Central memory CD4-positive, alpha-beta T cell (primary cell): ENCODE data around the gene CHAF1B.
A peak's percentile ranks its signal among the peaks of the same experiment; 100 is the strongest.

Source experiments
- DNase-seq: peaks from one replicate; pipeline ENCODE4 v3.0.0; 2022

Gene CHAF1B

DNA sequence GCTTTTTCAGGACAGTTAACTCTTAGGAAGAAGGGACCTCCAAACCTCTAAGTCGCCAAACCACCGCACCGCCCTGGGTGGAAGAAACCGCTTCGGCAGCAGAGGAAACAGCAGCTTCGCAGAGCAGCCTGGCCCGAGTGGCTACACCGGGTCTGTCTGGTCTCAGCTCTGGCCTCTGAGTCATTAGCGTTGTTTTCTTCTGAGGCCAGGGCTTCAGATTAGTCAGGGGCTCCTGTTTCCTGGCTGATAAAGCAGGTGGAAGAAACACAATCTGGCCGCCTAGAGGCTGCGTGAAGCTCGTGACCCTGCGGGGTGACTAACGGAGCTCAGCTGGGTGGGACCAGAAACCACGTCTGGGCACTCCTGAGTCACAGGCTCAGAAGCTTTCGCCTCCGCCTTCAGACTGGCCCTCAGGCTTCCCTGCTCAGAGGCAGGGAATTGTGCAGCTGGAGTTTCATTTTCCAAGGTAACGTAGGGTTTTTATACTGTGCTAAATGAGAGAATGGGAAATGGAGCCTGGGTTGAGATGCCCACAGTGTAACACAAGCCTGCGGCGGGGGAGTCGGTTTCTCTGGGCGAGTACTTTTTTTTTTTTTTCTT lies 44.9 kb downstream of the CHAF1B start:
- peak; percentile 9 for DNase-seq

DNA sequence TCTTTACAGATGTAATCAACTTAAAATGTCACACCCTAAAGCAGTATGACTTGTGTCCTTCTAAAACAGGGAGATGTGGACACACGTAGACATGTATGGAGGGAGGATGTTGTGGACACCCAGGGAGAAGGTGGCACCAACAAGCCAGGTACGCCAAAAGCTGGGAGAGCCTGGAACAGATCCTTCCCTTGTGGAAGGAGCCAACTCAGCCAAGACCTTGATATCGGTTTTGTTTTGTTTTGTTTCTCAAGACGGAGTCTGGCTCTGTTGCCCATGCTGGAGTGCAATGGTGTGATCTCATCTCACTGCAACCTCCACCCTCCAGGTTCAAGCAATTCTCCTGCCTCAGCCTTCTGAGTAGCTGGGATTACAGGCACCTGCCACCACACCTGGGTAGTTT lies 45.6 kb downstream of the CHAF1B start:
- DNase-seq = no peak

DNA sequence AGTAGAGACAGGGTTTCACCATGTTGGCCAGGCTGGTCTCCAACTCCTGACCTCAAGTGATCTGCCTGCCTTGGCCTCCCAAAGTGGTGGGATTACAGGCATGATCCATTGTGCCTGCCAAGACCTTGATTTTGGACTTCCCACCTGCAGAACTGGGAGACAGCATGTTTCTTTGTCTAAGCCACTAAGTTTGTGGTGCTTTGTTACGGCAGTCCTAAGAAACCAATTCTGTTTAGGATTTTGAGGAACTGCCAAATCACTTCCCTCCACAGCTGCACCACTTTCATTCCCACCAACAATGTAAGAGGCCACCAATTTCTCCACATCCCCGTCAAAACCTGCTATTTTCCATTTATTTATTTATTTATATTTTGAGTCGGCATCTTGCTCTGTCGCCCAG lies 46.1 kb downstream of the CHAF1B start:
- no peak for DNase-seq

DNA sequence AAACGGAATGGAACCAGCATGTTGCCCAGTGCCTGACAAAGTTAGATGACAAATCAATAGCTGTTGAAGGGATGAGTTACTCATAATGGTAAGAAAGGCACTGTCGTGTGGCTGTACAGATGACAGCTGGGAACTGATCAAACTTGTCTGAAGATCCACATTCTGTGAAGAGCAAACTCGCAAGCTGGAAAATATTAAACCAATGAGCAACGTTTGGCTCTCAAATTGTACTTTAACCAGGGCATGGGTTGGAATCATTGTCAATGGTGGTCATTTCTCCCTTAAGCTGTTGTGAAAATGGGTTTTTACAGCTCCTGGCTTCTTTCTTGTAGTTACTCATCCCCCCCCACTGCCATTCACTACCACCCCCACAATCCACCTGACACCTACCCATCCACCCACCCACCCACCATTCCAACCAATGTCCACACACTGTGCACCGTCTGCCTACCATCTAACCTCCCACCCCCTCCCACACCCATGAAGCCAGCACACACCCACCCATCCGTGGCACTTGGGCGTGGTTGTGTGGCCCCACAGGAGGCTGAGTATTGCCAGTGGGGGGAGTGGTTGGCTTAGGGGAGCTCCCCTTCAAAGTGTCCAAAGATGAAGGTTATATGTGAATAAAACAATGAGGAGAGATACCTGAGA lies 48.0 kb downstream of the CHAF1B start:
- no peak for DNase-seq

DNA sequence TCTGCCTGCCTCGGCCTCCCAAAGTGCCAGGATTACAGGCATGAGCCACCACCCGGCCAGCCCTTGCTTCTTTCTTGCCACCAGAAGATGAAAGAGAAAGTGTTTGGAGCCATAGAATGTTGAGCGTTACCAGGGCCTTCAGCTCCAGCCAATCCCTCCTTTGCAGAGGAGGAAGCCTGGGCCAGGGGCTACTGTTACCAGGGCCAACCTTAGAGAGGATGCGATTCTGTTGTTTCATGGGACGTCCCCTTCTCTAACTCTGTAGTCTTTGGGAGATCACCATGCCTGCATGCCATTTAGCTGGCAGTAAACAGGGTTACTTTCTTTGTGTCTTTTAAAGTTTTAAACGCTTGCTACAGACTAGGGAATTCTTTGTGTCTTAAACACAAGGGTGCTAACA lies 49.0 kb downstream of the CHAF1B start:
- no peak for DNase-seq

DNA sequence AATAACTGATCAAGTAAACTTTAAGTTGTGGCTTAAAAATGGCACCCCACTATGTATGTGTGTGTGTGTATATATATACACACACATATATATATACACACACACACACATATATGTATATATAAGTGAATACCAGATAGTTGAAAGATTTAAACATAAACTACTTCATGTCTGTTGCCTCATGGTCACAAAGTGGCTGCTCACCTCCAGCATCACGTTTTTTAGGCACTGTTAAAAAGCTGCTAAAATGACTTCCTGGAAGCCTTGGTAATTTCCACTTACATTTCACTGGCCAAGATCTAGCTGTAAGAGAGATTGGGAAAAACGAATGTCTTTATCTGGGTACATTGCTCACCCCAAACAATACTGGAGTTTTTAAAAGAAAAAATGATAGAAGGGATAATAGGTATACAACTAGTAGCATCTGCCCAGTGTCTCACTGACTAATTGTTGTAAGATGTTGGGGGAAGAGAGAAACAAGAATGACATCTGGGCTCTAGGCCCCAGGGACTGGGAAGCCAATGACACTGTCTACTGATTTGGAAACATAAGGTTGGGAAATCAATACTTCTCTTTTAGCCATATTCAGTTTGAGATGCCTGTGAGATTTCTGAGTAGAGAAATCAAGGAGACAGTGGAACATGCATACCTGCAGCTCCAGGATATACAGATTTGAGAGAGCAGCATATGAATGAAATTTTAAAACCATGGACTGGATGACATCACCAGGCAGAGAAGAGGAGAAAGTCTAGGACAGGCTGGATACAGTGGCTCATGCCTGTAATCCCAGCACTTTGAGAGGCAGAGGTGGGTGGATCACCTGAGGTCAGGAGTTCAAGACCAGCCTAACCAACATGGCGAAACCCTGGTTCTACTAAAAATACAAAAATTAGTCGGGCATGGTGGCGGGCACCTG lies 51.9 kb downstream of the CHAF1B start:
- no peak for DNase-seq

DNA sequence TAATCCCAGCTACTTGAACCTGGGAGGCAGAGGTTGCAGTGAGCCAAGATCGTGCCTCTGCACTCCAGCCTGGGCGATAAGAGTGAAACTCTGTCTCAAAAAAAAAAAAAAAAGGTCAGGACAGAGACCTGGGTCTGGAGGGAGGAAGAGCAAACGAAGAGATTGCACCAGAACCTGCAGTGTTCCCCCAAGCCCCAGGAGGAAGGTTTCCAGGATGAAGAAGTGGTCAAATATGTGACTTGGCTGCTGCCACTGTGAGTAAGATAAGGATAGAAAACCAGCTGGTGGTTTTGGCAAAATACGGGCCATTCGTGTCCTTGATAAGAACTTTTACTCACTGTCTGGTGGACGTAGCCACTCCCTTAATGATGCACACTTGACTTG lies 52.5 kb downstream of the CHAF1B start:
- DNase-seq = no peak

DNA sequence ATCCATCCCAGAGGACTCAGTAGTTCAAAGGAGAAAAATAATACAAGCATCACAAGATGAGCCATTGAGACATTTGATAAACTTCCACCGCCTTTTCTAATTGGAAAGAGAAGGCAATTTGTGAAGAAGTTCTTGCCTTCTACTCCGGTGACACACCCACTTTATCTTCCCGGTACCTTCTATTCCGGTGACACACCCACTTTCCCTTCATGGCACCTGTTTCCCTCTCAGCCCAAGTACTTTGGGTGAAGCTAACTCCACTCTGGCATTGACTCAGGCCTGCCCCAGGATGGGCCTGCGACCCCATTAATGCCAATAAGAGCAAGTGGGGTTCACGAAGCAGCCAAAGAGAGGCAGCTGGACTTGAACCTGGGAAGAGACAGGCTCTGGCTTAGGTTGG lies 56.5 kb downstream of the CHAF1B start:
- DNase-seq = no peak

DNA sequence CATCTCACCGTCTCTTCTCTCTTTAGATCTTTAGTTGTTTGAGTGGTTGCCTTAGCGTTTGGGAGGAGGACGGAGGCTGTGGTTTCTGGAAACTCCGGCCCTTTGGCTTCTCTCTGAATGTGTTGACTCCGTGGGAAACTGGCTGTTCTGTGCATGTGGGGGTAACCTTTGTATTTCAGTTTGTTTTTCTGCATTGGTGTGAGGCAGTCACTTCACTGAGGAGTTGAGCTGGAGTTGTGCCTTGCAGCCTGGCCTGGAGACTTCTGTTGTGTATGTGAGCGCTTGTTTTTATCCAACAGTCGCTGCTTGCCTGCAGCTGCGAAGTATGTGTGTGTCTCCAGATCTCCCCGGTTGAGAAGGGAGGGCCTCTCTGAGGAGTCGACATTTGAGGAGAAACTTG lies 61.1 kb downstream of the CHAF1B start:
- no peak for DNase-seq

DNA sequence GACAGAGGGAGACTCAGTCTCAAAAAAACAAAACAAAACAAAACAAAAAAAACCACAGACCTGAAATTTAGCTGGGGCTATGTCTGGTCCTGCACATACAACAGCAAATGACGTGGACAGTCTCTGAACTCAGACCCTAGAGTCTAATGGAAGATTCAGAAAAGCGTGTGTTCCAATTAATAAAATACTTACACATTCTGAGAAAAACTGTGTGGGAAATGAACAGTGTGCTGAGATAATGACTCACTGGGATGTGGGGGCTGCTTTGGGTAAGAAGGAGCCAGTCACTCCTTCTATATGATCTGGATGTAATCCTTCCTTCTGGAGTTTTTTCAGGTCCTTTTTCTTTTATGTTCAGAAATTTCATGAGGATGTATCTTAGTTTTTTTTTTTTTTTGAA lies 65.3 kb downstream of the CHAF1B start:
- no peak for DNase-seq

DNA sequence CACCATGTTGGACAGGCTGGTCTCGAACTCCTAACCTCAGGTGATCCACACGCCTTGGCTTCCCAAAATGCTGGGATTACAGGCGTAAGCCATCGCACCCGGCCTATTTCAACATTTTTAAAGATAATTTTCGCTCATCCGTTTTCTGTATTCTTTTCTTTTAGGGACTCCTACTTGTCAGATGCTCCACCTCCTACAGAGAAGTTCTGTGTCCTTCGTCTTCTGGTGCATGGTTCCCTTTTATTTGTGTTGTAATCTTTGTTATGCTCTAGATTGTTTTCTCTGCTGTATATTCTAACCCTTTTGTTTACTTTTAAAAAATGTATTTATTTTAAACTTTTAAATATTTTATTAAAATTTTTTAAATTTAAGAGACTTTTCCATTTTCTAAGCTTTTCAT lies 66.3 kb downstream of the CHAF1B start:
- DNase-seq = no peak

DNA sequence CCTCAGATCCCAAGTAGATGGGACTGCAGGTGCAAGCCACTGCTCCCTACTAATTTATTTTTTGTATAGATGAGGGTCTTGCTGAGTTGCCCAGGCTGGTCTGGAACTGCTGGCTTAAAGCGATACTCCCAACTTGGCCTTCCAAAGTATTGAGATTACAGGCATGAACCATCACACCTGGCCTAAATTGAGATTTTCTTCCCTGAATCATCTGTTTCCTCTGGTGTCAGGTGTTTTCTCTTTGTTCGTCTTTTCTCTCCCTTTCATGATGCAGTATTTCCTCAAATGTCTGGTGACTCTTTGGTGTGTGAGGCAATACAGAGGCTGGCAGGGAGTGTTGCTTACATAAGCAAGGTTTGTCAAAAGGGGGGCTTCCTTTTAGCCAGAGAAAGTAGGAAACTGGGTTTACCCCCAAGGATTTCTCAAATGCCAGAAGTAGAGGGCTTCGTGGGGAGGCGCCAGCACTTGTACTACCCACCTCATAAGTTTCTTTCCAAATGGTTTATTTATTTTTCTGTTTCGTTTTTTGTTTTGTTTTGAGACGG lies 67.2 kb downstream of the CHAF1B start:
- DNase-seq = no peak

DNA sequence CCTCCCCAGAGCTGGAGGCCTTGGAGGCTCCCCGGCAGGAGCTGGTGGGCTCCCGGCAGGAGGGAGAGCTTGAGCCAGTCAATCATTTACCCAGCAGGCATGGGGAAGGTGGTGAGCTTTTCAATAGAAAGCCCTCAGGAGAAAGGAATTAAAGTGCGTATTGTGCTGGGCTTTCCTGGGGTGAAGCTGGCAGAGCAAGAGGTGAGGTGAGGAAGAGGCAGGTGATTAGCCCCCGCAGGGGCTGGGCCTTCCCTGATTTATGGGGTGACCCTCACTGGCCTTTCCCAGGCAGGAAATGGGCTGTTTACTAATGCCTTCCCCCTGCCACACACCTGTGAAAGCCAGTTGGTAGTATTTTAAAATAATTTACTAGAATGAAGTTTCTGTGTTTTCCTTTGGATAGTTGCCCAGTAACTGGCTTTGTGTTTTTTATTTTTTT lies 68.9 kb downstream of the CHAF1B start:
- no peak for DNase-seq

DNA sequence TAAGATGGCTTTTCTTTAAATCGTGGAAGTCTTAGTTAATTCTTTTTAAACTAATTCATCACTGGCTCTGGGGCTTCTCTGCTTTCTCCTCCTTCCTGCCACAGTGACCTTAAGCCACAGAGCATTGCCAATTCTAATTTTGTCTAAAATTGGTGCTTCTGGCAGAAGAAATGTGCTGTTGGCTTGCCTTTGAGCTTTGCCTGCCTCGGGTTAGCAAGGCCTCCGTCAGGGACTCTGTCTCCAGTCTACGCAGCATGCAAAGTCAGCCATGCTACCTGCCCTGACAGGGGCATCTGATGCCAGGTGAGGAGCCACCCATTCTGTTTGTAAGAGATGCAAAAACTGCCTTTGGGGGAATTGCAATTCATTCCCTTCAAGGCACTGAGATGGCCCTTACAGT lies 69.5 kb downstream of the CHAF1B start:
- no peak for DNase-seq

DNA sequence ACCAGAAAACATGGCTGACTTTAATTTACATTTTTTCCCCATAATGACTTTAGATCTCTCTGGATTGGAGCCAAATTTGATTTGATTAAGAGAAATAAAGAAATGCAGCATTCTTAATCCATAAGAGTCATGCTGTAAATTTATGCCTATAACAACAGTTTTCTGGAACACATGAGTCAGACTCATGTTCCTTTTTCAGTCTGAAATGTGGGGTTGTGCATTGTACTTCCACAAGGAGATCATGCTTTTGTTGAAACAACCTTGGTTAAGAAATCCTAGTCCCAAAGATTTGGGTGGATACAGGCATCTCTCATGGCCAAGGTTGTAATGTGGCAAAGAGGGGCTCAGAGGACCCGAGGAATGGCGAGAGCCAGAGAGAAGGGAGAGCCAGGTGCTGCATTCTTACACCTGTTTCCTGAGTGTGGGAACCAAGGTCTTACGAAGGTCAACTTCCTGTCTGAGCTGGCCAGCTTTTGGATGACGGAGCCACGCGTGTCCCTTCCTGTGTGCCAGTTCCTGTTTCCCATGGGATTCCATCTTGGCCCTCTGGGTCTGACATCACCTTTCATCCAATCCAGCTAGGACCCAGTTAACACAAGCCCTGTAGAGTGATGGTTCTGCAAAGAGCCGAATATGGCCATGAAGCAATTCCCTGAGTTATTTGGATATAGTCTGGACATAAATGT lies 71.7 kb downstream of the CHAF1B start:
- no peak for DNase-seq

DNA sequence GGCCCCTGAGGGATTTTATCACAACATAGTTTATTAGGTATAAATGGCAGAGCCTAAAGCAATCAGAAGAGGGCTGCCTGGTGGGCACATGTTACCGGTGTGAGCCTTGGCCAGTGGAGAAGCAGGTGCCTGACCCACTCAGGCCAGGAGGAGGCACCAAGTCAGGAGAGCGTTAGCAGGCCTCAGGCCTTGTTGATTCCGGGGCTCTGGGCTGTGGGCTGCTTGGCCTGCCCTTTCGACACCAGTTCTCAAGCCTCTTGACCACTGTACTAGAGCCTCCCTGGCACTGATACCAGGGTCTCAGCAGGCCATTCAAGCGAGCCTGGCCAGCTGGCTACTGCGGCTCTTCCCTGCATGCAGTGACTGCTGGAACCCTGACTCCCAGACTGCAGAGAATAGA lies 73.9 kb downstream of the CHAF1B start:
- DNase-seq = no peak

DNA sequence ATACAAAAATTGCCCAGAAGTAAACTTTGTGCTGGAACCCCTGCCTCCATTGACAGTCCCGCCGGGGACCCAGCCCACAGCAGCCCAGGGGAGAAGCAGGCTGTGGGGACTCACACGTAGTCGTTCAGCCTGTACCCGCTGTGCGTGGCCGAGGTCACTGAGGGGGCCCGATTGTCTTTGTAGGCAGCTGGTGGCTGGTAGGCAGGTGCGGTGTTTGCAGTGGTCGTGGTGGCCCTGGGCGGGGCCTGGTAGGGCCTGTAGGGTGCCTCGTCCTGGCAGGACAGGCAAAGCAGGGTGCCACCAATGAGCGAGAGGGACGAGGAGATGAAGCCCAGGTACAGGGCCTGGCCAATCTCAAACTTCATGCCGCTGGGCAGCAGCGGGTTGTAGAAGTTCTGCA lies 75.7 kb downstream of the CHAF1B start:
- DNase-seq = no peak

DNA sequence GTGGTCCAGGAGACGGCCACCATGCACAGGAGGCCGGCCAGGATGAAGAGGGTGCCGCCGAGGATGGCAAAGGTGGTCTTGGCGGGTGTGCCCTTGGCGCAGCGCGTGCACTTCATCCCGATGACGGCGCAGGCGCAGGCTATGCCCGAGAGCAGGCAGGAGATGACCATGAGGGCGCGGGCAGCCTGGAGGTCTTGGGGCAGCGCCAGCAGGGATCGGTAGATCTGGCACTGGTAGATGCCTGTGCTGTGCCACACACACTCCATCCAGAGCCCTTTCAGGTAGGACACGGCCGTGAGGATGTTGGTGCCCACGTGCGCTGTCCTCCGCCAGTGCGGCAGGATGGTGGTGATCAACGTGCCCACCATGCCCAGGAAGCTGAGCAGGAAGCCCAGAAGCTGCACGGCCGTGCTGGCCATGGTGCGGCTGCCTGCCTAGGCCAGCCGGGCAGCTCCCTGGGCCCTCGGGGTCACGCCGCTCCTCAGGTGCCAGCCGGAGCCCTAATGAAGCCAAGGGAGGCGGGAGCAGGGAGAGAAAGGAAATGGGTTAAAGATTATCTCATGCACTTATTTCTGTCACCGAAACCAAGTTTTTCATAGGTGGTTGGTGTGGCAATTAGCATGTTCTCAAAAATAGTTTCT lies 76.2 kb downstream of the CHAF1B start:
- DNase-seq = no peak

DNA sequence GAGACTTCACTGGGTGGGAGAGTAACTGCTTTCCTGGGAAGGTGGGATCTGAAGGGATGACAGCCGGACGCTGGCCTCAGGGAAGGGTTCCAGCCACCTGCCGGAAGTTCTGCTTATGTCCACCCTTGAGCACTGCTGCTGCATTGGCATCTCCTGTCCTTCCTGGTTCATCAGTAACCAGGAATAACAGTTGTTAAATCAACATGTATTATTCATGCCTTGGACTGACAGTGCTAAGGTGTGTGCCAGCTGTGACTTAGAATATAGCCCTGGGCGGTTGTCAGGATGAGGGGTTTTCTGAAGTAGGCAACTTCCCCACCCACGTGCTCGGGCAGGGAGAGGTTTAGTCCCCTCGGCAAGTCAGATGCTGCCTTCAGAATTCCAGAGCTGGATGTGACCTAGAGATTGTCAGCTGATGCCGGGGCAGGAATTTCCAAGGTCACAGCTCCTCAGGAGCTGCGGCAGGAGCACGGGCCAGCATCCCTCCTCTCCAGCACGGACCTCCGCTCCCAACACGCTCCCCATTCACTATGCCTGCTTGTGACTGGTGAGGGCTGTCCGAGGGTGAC lies 76.8 kb downstream of the CHAF1B start:
- DNase-seq = no peak

DNA sequence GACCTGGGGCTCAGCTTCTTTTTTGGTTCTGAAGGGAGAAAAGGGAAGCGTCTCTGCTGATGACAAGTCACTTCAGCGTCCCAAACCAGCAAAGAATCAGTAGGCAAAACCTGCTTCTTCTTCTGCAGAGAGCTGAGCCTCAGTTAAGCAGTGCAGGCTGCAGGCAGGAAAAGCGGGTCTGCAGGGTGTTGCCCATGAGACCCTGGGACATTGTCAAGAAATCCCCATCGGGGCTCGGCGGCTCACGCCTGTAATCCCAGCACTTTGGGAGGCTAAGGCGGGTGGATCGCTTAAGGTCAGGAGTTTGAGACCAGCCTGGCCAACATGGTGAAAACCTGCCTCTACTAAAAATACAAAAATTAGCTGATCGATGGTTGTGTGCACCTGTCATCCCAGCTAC lies 78.0 kb downstream of the CHAF1B start:
- no peak for DNase-seq

DNA sequence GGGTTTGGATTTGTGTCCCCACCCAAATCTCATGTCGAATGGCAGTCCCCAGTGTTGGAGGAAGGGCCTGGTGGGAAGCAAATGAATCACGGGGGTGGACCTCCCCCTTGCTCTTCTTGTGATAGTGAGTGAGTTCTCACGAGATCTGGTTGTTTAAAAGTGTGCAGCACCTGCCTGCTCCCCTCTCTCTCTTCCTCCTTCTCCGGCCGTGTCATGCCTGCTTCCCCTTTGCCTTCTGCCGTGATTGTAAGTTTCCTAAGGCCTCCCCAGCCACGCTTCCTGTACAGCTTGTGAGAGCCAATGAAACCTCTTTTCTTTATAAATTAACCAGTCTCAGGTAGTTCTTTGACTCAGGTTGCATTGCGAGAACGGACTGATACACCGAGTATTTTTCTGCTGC lies 78.8 kb downstream of the CHAF1B start:
- DNase-seq = no peak

DNA sequence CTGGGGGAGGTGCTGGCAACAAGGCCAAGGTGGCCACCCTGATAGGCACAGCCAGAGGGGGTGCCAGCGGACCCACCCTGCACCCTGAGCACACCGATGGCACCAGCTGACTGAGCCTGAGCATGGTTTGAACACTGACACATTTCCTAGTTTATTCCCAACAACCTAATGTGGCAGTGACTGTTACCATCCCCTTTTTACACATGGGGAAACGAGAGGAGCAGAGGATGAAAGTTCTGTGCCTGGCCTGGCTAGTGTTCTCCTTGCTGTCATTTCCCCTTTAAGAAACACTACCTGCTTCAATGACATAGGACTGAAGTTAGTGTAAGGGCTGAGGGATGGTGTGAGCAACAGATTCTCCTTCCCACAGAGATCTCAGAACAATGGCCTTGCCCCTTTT lies 79.4 kb downstream of the CHAF1B start:
- no peak for DNase-seq
